GM19455 (cell line): Measurements from ENCODE around the gene PALLD.
"Not testable (repeated sequence)": the region's sequence is repeated elsewhere in the genome, so short reads cannot be mapped to it uniquely, and the experiment has no call there.

ENCODE experiments used
- ATAC-seq: cut with Tn5 transposase; IDR thresholded peaks from one replicate; pipeline ENCODE4 v1.9.1; 2021; ENCODE audit not compliant: unreplicated experiment

PALLD gene

DNA sequence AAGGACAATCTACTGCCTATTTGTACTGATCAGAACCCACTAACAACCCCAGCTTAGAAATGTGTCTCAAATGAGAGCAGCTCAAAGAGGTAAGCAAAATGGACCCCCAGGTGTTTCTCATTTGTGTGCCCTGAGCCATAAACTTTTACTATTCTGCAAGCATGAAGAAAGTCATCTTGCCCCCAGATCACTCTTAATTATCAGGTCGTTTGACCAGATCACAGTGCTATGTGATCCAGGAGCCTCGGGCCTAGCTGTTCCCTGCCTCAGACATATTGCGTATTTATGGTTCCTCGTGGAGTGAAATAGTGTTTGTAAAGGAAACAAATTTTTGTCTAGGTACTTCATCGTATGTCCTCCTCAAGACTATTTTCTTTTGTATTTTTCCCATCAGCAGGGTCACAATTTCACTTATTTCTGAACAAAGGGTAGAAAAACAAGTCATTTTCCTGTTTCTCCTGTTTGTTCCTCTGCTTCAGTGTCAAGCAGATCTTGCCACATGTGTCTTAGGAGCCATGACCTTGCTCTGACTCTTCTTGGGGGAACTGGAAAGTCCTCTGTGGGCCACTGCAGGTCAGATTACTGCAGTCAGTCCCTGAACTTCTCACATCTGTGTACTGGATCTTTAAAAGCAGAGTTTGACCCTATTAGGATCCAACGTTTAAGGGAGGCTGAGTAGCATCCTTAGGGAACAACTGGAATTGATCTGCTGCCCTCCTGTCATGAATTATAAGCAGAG is 194.9 kb downstream of the PALLD start:
- ATAC-seq, result no peak

DNA sequence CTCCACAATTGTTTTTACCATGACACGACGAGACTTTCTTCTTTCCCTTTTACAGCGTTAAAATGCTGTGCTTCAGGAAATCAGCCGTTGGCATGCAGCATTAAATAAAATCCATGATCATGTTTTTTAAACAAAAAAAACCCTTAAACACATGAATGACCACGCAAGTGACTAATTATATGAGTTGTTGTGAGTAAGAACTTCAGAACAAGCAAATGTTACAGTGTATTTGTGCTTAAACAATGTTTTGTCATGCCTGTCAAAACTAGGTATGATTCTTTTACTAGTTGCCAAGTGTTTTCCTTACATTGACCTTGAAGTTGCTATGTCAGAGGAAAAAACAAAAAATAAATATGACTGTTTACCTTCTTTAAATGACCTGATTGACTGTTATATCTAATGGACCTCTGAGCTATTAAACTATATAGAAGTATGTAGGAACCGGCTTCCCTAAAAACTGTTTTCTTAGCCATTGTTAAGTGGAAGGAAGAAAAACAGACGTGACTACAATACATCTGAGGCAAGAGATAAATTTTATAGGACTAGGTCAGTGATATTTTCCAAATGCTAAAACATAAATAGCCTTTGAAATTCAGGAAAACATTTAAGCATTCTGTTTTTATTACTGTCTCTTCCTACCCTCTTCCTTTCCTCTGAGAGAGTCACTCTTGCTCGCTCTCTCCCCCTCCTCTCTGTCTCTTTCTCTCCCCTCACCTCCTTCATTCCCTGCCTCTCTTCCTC is 197.1 kb downstream of the PALLD start:
- ATAC-seq, result no peak

DNA sequence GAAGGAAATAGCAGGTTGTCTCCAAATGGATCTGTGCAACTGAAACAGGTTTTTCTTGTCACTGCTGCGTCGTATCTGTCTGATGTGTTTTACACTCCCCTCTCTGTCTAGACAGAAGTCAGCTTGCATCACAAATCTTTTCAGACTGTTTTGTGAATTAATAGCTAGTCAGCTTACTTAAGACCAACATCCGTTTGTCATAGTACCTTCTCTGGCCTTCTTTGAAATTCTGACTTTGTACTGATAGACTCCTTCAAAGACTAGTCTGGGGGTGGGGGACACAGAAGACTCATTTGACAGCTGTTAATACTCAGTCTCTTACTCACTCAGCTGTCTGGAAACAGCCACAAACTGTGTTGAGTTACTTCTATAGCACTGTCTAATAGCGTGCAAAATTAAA is 197.8 kb downstream of the PALLD start:
- ATAC-seq, result no peak

DNA sequence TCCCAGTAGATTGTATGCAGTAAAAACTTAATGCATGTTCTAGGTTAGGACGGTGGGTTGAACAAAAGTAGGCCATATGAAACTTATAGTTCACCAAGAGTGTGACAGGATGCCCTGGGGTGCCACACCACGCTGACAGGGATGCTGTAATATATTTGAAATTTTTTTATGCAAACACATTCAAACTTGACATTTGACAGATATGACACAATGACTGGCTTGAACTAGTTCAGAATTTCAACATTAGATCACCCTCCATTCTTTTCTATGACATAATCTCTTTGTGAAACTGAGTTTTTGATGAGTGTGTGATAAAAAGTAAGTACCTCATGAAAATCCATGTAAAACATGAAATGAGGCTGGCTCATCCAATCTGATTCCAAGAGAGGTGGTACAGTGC is 198.4 kb downstream of the PALLD start:
- no peak for ATAC-seq

GRCh38 chr4:168696280-168696679 is 199.4 kb downstream of the PALLD start:
- ATAC-seq, result no peak

DNA sequence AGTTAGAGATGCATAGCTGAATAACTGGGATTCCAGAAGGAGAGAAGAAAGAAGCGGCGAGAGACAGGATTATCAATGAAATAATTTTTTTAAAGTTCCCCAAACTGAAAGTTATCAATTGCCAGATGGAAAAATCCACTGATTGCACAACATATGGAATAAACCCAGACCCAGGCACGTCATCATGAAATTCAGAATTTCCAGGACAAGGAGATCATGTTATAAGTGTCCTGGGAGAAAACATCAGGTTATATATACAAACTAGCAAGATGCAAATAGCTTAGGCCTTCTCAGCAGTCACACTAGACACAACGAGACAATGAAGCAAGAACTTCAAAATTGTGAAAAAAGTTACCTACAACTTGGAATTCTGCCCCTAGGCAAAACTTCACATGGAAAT is 200.0 kb downstream of the PALLD start:
- ATAC-seq, result no peak

- ATAC-seq, result no peak
Observed at GRCh38 chr4:168699224-168699878, 202.5 kb downstream of the PALLD start.

GRCh38 chr4:168701061-168701460 is 204.2 kb downstream of the PALLD start:
- no peak for ATAC-seq

DNA sequence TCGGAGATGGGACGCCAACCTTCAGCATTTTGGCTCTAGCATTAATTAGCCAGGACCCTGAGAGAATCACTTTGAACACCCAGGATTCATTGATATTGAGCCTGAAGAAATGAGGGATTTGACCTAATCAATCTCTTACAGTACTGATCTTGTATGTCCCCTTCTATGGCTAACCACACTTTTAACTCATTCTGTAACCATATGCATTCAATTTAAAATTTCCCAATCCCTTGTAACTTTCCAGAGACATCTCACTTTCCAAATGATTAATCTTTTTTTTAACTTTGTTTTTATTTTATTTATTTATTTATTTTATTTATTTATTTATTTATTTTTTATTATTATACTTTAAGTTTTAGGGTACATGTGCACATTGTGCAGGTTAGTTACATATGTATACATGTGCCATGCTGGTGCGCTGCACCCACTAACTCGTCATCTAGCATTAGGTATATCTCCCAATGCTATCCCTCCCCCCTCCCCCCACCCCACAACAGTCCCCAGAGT is 205.8 kb downstream of the PALLD start:
- ATAC-seq, result not testable (repeated sequence)

DNA sequence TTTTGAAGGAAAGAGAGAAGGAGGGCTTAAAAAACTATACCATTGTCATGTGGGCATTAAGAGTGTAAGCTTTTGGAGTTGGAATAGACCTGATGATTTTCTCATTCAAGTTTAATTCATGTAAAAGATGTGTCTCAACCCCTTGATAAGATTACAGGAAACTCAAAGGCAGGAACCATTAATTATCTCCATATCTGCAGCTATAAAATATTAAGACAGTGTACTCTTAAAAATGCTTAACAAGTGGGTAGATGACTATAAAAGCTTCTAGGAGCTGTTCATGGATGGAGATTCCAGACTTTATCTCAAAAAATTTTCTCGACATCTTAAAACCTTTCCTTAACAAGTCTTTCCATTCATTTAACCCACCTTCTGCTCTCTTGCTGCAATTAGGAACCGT is 208.3 kb downstream of the PALLD start:
- ATAC-seq, result no peak

DNA sequence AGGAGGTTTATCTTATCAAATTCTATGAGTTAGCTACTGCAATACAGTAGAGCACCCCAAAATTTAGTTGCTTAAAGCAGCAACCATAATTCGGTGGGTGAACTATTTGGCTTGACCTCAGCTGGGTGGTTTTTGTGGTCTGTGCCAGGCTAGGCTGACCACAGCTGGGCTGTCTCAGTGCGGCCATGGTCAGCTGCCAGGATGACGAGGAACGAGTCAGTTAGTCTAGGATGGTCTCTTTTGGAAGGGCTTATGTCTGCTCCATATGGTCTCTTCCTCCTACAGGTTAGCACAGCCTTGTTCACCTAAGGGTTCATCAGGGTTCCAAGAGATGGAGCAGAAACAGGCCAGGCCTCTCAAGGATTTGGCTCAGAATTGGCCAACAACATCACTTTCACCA is 210.4 kb downstream of the PALLD start:
- no peak for ATAC-seq

DNA sequence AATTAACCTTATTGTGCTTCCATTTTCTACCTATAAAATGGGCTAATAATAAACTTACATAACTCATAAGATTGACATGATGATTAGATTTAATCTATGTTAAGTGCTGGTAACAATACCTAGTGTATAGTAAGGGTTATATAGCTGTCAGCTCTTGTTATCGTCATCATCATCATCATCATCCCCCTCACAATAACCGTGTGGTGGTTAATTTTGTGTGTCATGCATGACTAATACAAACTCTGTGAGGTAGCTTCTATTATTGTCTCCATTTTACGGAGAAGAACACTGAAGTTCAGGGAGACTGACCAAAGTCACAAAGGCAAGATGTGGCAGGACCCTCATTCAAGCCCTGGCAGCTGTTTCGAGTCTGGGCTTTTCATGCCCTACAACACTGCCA is 211.3 kb downstream of the PALLD start:
- no peak for ATAC-seq

GRCh38 chr4:168710353-168710946 is 213.6 kb downstream of the PALLD start:
- ATAC-seq, result no peak

DNA sequence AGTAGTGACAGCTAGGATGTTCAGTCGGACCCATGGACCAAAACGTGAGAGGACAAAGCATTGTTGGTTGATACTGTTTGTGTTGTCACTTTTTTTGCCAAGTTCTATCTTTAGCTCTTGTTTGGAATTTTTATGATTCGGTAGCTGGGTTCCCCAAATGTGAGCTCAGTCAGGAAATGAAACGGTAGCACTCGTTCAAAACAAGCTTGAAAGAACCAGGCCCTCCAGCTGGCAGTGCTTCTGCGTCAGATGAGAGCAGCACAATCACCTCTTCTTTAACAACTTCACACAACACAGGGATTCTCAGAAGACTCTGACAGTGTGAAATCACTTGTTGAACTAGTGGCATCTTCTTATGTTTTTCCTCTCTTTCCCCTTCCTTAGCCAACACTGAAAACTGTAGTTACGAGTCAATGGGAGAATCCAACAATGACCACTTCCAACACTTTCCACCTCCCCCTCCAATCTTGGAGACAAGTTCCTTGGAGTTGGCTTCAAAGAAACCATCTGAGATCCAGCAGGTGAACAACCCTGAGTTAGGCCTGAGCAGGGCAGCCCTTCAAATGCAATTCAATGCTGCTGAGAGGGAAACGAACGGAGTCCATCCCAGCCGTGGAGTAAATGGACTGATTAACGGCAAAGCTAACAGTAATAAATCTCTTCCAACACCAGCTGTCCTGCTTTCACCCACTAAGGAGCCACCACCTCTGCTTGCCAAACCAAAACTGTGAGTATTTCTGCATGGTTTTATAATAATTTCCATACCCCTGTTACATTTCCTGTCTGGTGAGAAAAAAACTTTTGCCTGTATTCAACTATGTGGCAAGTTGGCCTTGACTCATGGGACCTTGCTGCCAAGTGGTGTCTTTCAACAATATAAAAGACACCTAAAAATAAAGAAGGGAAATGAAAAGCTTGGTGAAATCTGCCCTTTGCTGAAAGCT is 214.6 kb downstream of the PALLD start:
- no peak for ATAC-seq

DNA sequence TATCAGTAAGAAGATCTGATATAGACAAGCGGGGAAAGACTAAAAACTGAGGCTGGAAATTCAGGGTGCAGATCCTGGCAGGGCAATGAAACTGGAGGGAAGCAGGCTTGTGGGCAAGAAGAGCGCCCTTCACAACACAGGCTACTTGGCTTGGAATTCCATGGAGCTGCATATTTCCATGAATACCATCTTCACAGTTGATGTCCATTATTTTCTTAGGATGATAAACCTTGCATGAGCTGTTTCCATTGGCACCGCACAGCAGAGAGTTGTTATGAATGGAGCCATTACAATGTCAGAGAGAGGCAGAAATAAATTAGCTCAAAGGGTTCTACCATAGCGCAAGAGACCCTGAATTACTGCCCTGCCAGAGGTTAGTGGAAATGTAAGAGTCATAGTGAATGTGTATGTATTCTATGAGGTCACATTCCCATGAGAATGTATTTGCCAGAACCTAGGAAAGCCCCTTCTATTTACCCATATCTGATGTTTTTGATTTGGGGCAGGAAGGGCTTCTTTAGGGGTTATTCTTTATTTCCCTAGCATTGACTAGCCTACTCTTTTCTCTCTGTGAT is 215.6 kb downstream of the PALLD start:
- no peak for ATAC-seq

- no peak for ATAC-seq
Observed at GRCh38 chr4:168713253-168713652, 216.4 kb downstream of the PALLD start.

- ATAC-seq, result no peak
Observed at GRCh38 chr4:168715896-168716295, 219.0 kb downstream of the PALLD start.

- no peak for ATAC-seq
Observed at GRCh38 chr4:168716406-168717129, 219.7 kb downstream of the PALLD start.

- ATAC-seq, result no peak
Observed at GRCh38 chr4:168717847-168718246, 221.0 kb downstream of the PALLD start.
